Mesenchymal stem cell (in vitro differentiated cells and primary cell): Measurements from ENCODE around the gene TNFAIP1.

Experiments used
- DNase-seq: peaks from one replicate; pipeline ENCODE4 v3.0.0-alpha.2; 2013
- H2AFZ ChIP-seq: one replicate; pipeline ENCODE4 v1.6.1; 2013; ENCODE audit warnings: low read depth, mild to moderate bottlenecking, control low read depth, inconsistent platforms, low read length, moderate library complexity
- H2AK5ac ChIP-seq: 2 replicates; pipeline ENCODE4 v1.6.1; 2013; ENCODE audit warnings: low read length, moderate library complexity, mild to moderate bottlenecking, inconsistent platforms; ENCODE audit not compliant: severe bottlenecking
- H2BK120ac ChIP-seq: one replicate; pipeline ENCODE4 v1.6.1; 2013; ENCODE audit warnings: low read depth, mild to moderate bottlenecking, inconsistent platforms, low read length, moderate library complexity
- H2BK12ac ChIP-seq, 2 experiments: one replicate each; pipeline ENCODE4 v1.6.1; 2013; ENCODE audit warnings: inconsistent platforms in 2 of 2, low read length in 2 of 2, mild to moderate bottlenecking in 2 of 2, moderate library complexity in 2 of 2, control low read depth in 1 of 2
- H2BK15ac ChIP-seq: one replicate; pipeline ENCODE4 v1.6.1; 2013; ENCODE audit warnings: mild to moderate bottlenecking, low read depth, inconsistent platforms; ENCODE audit not compliant: poor library complexity, severe bottlenecking
- H2BK5ac ChIP-seq: 2 replicates; pipeline ENCODE4 v1.6.1; 2013; ENCODE audit warnings: low read depth, mild to moderate bottlenecking, low read length, control low read depth, inconsistent platforms; ENCODE audit not compliant: poor library complexity, severe bottlenecking
- H3K14ac ChIP-seq, 2 experiments: one replicate each; pipeline ENCODE4 v1.6.1; 2013; ENCODE audit warnings: inconsistent platforms in 2 of 2, low read length in 2 of 2, control low read depth in 1 of 2, mild to moderate bottlenecking in 1 of 2, moderate library complexity in 1 of 2
- H3K18ac ChIP-seq, 2 experiments: one replicate each; pipeline ENCODE4 v1.6.1; 2013; ENCODE audit warnings: inconsistent platforms in 2 of 2, low read length in 2 of 2, control low read depth in 1 of 2, low read depth in 1 of 2, mild to moderate bottlenecking in 1 of 2
- H3K23ac ChIP-seq, 2 experiments: one replicate each; pipeline ENCODE4 v1.6.1; 2013; ENCODE audit warnings: inconsistent platforms in 2 of 2, low read length in 2 of 2, mild to moderate bottlenecking in 2 of 2, moderate library complexity in 2 of 2, control low read depth in 1 of 2
- H3K27ac ChIP-seq: 2 replicates; pipeline ENCODE4 v1.5.1; 2013; ENCODE audit warnings: mild to moderate bottlenecking, moderate library complexity, low read length, control low read depth, inconsistent platforms; ENCODE audit not compliant: poor library complexity, severe bottlenecking
- H3K27me3 ChIP-seq, 2 experiments: 2 replicates each; pipeline versions ENCODE4 v1.6.1 to v1.7.0; 2013; ENCODE audit warnings: low read length in 2 of 2, mild to moderate bottlenecking in 2 of 2, moderate library complexity in 2 of 2, control low read depth in 1 of 2, inconsistent platforms in 1 of 2; ENCODE audit not compliant: control insufficient read depth in 1 of 2, insufficient read depth in 1 of 2
- H3K36me3 ChIP-seq, 2 experiments: 2 replicates each; pipeline versions ENCODE4 v1.6.1 to v1.7.0; 2013; ENCODE audit warnings: low read length in 2 of 2, control low read depth in 1 of 2, inconsistent platforms in 1 of 2, low read depth in 1 of 2, mild to moderate bottlenecking in 1 of 2; ENCODE audit not compliant: insufficient read depth in 2 of 2, control insufficient read depth in 1 of 2
- H3K4ac ChIP-seq, 2 experiments: one replicate each; pipeline ENCODE4 v1.6.1; 2013; ENCODE audit warnings: inconsistent platforms in 2 of 2, low read length in 2 of 2, mild to moderate bottlenecking in 2 of 2, moderate library complexity in 2 of 2, control low read depth in 1 of 2, low read depth in 1 of 2
- H3K4me1 ChIP-seq: 2 replicates; pipeline ENCODE4 v1.6.1; 2013; ENCODE audit warnings: low read depth, low read length, control low read depth; ENCODE audit not compliant: control insufficient read depth, insufficient read depth
- H3K4me2 ChIP-seq: 2 replicates; pipeline ENCODE4 v1.6.1; 2013; ENCODE audit warnings: low read length, mild to moderate bottlenecking, inconsistent platforms; ENCODE audit not compliant: poor library complexity, severe bottlenecking
- H3K4me3 ChIP-seq, 2 experiments: 2 replicates each; pipeline versions ENCODE4 v1.5.1 to v1.7.0; 2013; ENCODE audit warnings: low read length in 2 of 2, mild to moderate bottlenecking in 2 of 2, control low read depth in 1 of 2, low read depth in 1 of 2; ENCODE audit not compliant: insufficient read depth in 1 of 2
- H3K79me1 ChIP-seq: replicated peaks from 2 replicates; pipeline ENCODE4 v1.6.1; 2013; ENCODE audit warnings: mild to moderate bottlenecking, control low read depth, low read length, inconsistent platforms; ENCODE audit not compliant: poor library complexity, severe bottlenecking
- H3K9ac ChIP-seq: 2 replicates; pipeline ENCODE4 v1.7.0; 2013; ENCODE audit warnings: mild to moderate bottlenecking, low read length, moderate library complexity
- H3K9me3 ChIP-seq: 2 replicates; pipeline ENCODE4 v1.7.0; 2013; ENCODE audit warnings: mild to moderate bottlenecking, low read length; ENCODE audit not compliant: control insufficient read depth
- H4K8ac ChIP-seq: one replicate; pipeline ENCODE4 v1.6.1; 2013; ENCODE audit warnings: inconsistent platforms, mild to moderate bottlenecking, low read length, moderate library complexity
- H4K91ac ChIP-seq: one replicate; pipeline ENCODE4 v1.6.1; 2013; ENCODE audit warnings: mild to moderate bottlenecking, low read length, inconsistent platforms
- WGBS: methylation state at CpG from one replicate; pipeline ENCODE4 v1.1.7; 2013; ENCODE audit warnings: mixed read lengths; 5-methylcytosine and 5-hydroxymethylcytosine counted together

Gene TNFAIP1

DNA sequence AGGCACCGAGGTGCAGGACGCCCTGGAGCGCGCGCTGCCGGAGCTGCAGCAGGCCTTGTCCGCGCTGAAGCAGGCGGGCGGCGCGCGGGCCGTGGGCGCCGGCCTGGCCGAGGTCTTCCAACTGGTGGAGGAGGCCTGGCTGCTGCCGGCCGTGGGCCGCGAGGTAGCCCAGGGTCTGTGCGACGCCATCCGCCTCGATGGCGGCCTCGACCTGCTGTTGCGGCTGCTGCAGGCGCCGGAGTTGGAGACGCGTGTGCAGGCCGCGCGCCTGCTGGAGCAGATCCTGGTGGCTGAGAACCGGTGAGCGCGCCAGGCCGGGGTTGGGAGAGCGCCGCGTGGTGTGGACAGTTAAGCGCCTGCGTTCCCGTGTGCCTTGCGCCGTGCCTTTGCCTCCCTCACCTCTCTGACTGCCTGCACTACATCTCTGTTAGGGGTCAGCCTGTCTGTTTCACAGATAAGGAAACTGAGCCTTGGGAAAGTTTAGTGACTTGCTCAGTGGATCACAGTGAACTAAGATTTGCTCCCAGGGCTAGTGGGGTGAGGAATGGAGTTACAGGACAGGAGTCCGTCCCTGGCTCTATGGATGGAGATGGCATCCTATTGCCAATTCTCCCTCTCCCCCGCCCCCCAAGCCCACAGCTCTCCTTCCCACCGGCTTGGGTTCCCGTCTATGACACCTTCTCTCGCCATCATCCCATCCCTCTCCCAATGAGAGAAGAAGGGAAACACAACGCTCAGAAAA lies 36.8 kb downstream of the TNFAIP1 start:
- Histone ChIP-seq H3K27me3 (peaks cover 0 to 11% of the 10 kb centered on the region in 2 experiments), H3K9ac (peak overlapping the region; percentile 78), H3K23ac (peak overlapping the region in 1 of 2 experiments; percentile 78), H3K4me2 (peak overlapping the region; percentile 87), H2AFZ (peak overlapping the region; percentile 7), H2BK15ac (no peak overlapping the region), H3K4me1 (peaks cover 21% of the 10 kb centered on the region), H3K36me3 (peaks cover 0 to 11% of the 10 kb centered on the region in 2 experiments), H3K4ac (peak overlapping the region in 1 of 2 experiments; percentile 47), H3K27ac (no peak overlapping the region), H3K14ac (peak overlapping the region in 1 of 2 experiments; percentile 76), H4K91ac (no peak overlapping the region), H2BK120ac (no peak overlapping the region), H3K9me3 (no peaks in the 10 kb centered on the region), H3K4me3 (peak overlapping the region; percentile 54 to 81), H3K79me1 (no peaks in the 10 kb centered on the region), H3K18ac (peak overlapping the region; percentile 63 to 80), H4K8ac (peak overlapping the region; percentile 25), H2BK5ac (no peak overlapping the region), H2AK5ac (no peak overlapping the region), H2BK12ac (no peak overlapping the region)
- peak; percentile 26 for DNase-seq
- WGBS = 32% methylated on average over 26 of the region's 53 CpGs

DNA sequence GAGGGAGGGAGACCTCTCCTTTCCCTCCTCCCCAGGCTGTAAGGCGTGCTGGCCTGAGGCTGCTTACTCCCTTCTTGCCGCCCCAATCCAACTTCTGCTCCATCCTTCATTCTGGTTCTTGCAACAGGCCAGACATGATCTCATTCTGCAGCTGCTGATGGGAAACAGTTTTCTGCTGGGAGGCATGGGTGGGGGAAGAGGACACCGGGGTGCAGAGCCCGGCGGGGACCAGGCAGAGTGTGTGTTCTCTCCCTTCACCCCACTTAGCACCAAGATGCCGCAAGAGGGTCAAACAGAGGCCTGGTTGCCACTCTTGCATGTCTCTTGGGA lies 37.3 kb downstream of the TNFAIP1 start:
- Histone ChIP-seq H3K14ac (no peak overlapping the region), H3K23ac (no peak overlapping the region), H2BK120ac (no peak overlapping the region), H3K36me3 (peaks cover 0 to 8% of the 10 kb centered on the region in 2 experiments), H2BK5ac (no peak overlapping the region), H3K9ac (peak overlapping the region; percentile 78), H2AK5ac (no peak overlapping the region), H2AFZ (peak overlapping the region; percentile 7), H2BK12ac (no peak overlapping the region), H3K4me2 (no peak overlapping the region), H3K4me1 (peaks cover 21% of the 10 kb centered on the region), H3K4me3 (peak overlapping the region in 1 of 2 experiments; percentile 81), H3K9me3 (no peaks in the 10 kb centered on the region), H2BK15ac (no peak overlapping the region), H3K27me3 (peaks cover 0 to 11% of the 10 kb centered on the region in 2 experiments), H3K4ac (no peak overlapping the region), H3K27ac (no peak overlapping the region), H3K79me1 (no peaks in the 10 kb centered on the region), H4K8ac (no peak overlapping the region), H4K91ac (no peak overlapping the region), H3K18ac (no peak overlapping the region)
- WGBS = 94% methylated on average over 4 of the region's 6 CpGs
- no peak for DNase-seq

DNA sequence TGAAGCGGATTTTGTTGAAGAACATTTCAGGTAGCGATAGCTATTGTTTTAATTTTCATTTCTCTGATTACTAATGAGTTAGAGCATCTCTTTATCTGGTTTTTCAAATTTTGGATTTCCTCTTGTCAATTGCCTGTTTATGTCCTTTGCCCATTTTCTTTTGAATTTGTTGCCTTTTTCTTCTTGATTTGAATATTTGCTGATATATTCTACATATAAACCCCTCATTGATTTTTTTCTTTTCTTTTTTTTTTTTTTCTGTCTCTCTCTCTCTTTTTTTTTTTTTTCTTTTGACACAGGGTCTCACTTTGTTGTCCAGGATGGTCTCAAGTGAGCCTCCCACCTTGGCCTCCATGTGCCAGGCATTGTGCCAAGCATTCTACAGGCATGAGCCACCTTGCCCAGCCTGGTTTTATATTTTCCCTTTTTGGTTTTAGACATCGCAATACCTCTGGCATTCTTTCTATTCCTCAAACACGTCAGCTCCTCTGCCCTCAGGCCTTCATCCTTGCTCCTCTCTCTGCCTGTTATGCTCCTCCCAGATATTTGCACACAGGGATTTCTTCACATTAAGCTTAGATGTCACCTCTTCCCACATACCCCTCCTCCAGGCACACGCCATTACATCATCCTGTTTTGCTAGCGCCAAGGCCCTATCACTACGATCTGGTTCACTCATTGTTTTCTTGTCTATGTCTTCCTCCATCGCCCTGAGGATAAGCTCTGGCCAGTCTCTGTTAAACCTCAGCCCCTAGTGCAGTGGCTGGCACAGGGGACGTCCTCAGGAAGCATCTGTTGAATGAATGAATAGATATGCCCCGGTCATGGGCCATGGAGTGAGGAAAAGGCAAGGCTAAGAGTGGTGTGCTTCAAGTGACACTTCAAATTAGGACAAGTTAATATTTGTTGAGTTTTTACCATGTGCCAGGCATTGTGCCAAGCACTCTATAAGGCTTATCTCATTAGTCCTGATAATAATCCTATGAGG lies 44.5 kb downstream of the TNFAIP1 start:
- Histone ChIP-seq H3K4ac (no peak overlapping the region), H2BK12ac (no peak overlapping the region), H2AK5ac (no peak overlapping the region), H3K23ac (no peak overlapping the region), H2AFZ (no peak overlapping the region), H3K9me3 (no peaks in the 10 kb centered on the region), H2BK15ac (no peak overlapping the region), H2BK5ac (no peak overlapping the region), H3K4me3 (no peak overlapping the region), H3K18ac (no peak overlapping the region), H4K8ac (no peak overlapping the region), H3K27ac (no peak overlapping the region), H3K27me3 (peaks cover 16 to 33% of the 10 kb centered on the region in 2 experiments), H3K9ac (no peak overlapping the region), H3K4me2 (no peak overlapping the region), H3K79me1 (peaks cover 1% of the 10 kb centered on the region), H3K4me1 (peaks cover 11% of the 10 kb centered on the region), H2BK120ac (no peak overlapping the region), H3K36me3 (peaks cover 3 to 15% of the 10 kb centered on the region in 2 experiments), H3K14ac (no peak overlapping the region), H4K91ac (no peak overlapping the region)
- no peak for DNase-seq
- 86% methylated on average over 9 of the region's 10 CpGs for WGBS
